ENCODE data around the gene DOCK2. TPM values are rescaled to one million over a fixed set of nuclear protein-coding genes. Genes with fewer than 3 reads are reported as not detected.

The DOCK2 gene
- total and polyA plus RNA-seq, 2 of the 8 experiments (the other 6 are each of a cell fraction or from before 2014, with no cell fraction given), result 3.9 to 5.7 TPM

- Histone ChIP-seq H2AK5ac (ENCODE audit: low read depth, low read length) (no peak overlapping the region), H2BK120ac (replicated peaks; ENCODE audit: low read depth, low read length) (no peak overlapping the region), H2AFZ (ENCODE audit: low read length) (no peak overlapping the region), H3K27me3 (replicated peaks in 1 of 4; ENCODE audit: control insufficient read depth in 3 of 4, extremely low read depth in 1 of 4, insufficient read depth in 3 of 4, low read length in 3 of 4) (no peaks in the 10 kb centered on the region), H4K5ac (ENCODE audit: insufficient read length, low read depth, low read length) (no peak overlapping the region), H2BK20ac (ENCODE audit: low read length) (no peak overlapping the region), H3K56ac (replicated peaks; ENCODE audit: insufficient read length, low read depth, low read length) (no peak overlapping the region), H3K79me1 (ENCODE audit: low read depth, low read length) (no peaks in the 10 kb centered on the region), H4K20me1 (replicated peaks in 1 of 2; ENCODE audit: control insufficient read depth in 1 of 2, insufficient read depth in 2 of 2, low read length in 2 of 2) (no peaks in the 10 kb centered on the region), H2BK15ac (ENCODE audit: low read length) (no peak overlapping the region), H3K23me2 (ENCODE audit: low read depth, low read length) (no peaks in the 10 kb centered on the region), H3K18ac (ENCODE audit: extremely low read depth, low read length) (no peak overlapping the region), H3K14ac (ENCODE audit: insufficient read length) (no peak overlapping the region), H3K4ac (replicated peaks; ENCODE audit: insufficient read length, low read depth, low read length) (no peak overlapping the region), H3K23ac (ENCODE audit: insufficient read length) (no peak overlapping the region), H3K79me2 (ENCODE audit: control insufficient read depth in 1 of 2, insufficient read depth in 2 of 2, low read length in 2 of 2) (no peaks in the 10 kb centered on the region), H4K91ac (replicated peaks; ENCODE audit: insufficient read length, low read length) (no peak overlapping the region), H3K4me1 (replicated peaks in 1 of 4; ENCODE audit: control insufficient read depth in 3 of 4, insufficient read depth in 4 of 4, low read length in 3 of 4) (no peaks in the 10 kb centered on the region), H2BK12ac (ENCODE audit: low read depth, low read length) (no peak overlapping the region), H3K4me2 (ENCODE audit: insufficient read depth in 1 of 2, low read depth in 2 of 2, low read length in 2 of 2) (no peak overlapping the region), H3K36me3 (ENCODE audit: control insufficient read depth in 2 of 4, insufficient read depth in 4 of 4, low read length in 3 of 4) (no peaks in the 10 kb centered on the region), H3K9ac (replicated peaks in 1 of 4; ENCODE audit: extremely low read depth in 1 of 4, low read depth in 3 of 4, low read length in 3 of 4) (no peak overlapping the region), H3K9me3 (ENCODE audit: insufficient read depth in 2 of 2, low read depth in 1 of 2, low read length in 1 of 2) (no peaks in the 10 kb centered on the region), H2BK5ac (ENCODE audit: low read depth, low read length) (no peak overlapping the region), H4K8ac (ENCODE audit: extremely low read depth, insufficient read depth, low read length) (no peak overlapping the region), H3K4me3 (ENCODE audit: extremely low read depth in 1 of 4, insufficient read depth in 2 of 4, low read depth in 3 of 4, low read length in 4 of 4) (no peak overlapping the region), H3K27ac (ENCODE audit: low read depth, low read length) (no peak overlapping the region)
- CTCF ChIA-PET (ENCODE audit: partially characterized antibody), result interaction anchor here (0.6 to 2.9 kb wide), 9 partner anchors 10 to 365 kb away, joined by 3 to 10 read pairs (median 4); partner anchors contain the start of gene INSYN2B
- no peak for FAIRE-seq
- no peak for DNase-seq (ENCODE audit: low read depth in 1 of 2, low spot score in 2 of 2)
- POLR2A ChIA-PET (ENCODE audit: partially characterized antibody), result no interaction called here
- TF ChIP-seq HDAC6 (IDR thresholded peaks at IDR 0.05; ENCODE audit: low read depth, low read length), result no peak
- no peak for TF ChIP-seq SP1 (IDR thresholded peaks at IDR 0.05; ENCODE audit: low read depth, low read length)
- no peak for TF ChIP-seq FOSL1 (IDR thresholded peaks at IDR 0.05; ENCODE audit: insufficient read depth, low read depth, low read length)
- TF ChIP-seq CHD2 (IDR thresholded peaks at IDR 0.05; ENCODE audit: low read length), result no peak
- no peak for TF ChIP-seq KDM1A (IDR thresholded peaks at IDR 0.05; ENCODE audit: borderline replicate concordance, low read length)
- no peak for TF ChIP-seq TAF1 (IDR thresholded peaks at IDR 0.05; ENCODE audit: low read depth, low read length)
- TF ChIP-seq HDAC2 (IDR thresholded peaks at IDR 0.05; ENCODE audit: borderline replicate concordance in 1 of 2, low read depth in 2 of 2, low read length in 2 of 2), result no peak
- no peak for TF ChIP-seq CTBP2 (IDR thresholded peaks at IDR 0.05; ENCODE audit: borderline replicate concordance, insufficient read depth, insufficient read length, low read length)
- TF ChIP-seq SUZ12 (IDR thresholded peaks at IDR 0.05; ENCODE audit: low read length), result no peak
- WGBS, 2 experiments (ENCODE audit: extremely low coverage in 1 of 2, insufficient coverage in 1 of 2, insufficient read length in 1 of 2, insufficient replicate concordance in 2 of 2, low coverage in 1 of 2, low lambda C conversion rate in 2 of 2, missing lambda C conversion rate in 1 of 2), result 90% methylated on average over 4 of the region's 4 CpGs; no CpG with 5 or more reads in 1 of the 2 experiments
These were observed 430.6 kb downstream of the DOCK2 start for GRCh38 chr5:170067574-170068170.
